Heart right ventricle (tissue), 16 donors: Measurements from ENCODE around the gene SDCCAG8. TPM values are rescaled to one million over a fixed set of nuclear protein-coding genes. Genes with fewer than 3 reads are reported as not detected.

ENCODE experiments used
- ATAC-seq, 8 donors: fragments of 200-7000 bp; cut with Tn5 transposase; one replicate each; pipeline ENCODE4 v1.9.1; 2020; ENCODE audit warnings: mild to moderate bottlenecking in 8 of 8, moderate library complexity in 8 of 8, moderate number of reproducible peaks in 1 of 8
- DNase-seq, 2 donors: peaks; one replicate each; pipeline ENCODE4 v3.0.0-alpha.2; 2020
- H3K27ac ChIP-seq, 10 donors: fragments of 200-600 bp; sonication (generic) in 2 of 10; one replicate each; pipeline versions ENCODE4 v1.5.0 to v1.8.0; 2020 to 2022; ENCODE audit warnings: mild to moderate bottlenecking in 3 of 10
- H3K27me3 ChIP-seq, 7 donors: fragments of 200-600 bp; one replicate each; pipeline ENCODE4 v1.8.0; 2021 to 2022; ENCODE audit warnings: mild to moderate bottlenecking in 2 of 7
- H3K36me3 ChIP-seq, 9 donors: fragments of 200-600 bp; sonication (generic) in 1 of 9; one replicate each; pipeline versions ENCODE4 v1.5.0 to v1.8.0; 2020 to 2022; ENCODE audit warnings: mild to moderate bottlenecking in 2 of 9
- H3K4me1 ChIP-seq, 9 donors: fragments of 200-600 bp; sonication (generic) in 1 of 9; one replicate each; pipeline versions ENCODE4 v1.5.0 to v1.8.0; 2020 to 2022; ENCODE audit warnings: mild to moderate bottlenecking in 4 of 9
- H3K4me3 ChIP-seq, 10 donors: fragments of 200-600 bp; sonication (generic) in 2 of 10; one replicate each; pipeline versions ENCODE4 v1.5.0 to v1.8.0; 2020 to 2022; ENCODE audit warnings: mild to moderate bottlenecking in 7 of 10, moderate library complexity in 2 of 10
- H3K9me3 ChIP-seq, 11 donors: fragments of 200-600 bp in 10 of 11; sonication (generic) in 2 of 11; one replicate each; pipeline versions ENCODE4 v1.5.0 to v1.8.0; 2013 to 2022; ENCODE audit warnings: mild to moderate bottlenecking in 2 of 11, control low read depth in 1 of 11, moderate library complexity in 1 of 11
- CTCF ChIP-seq, 9 donors: fragments of 200-600 bp; sonication (generic) in 2 of 9; IDR thresholded peaks; one replicate each; pipeline versions ENCODE4 v1.5.0 to v1.8.0; 2021 to 2022; ENCODE audit warnings: antibody characterized with exemption in 9 of 9, mild to moderate bottlenecking in 5 of 9, moderate library complexity in 1 of 9
- WGBS, 2 donors: extraction: QIAGEN DNeasy Blood & Tissue Kit; methylation state at CpG; one replicate each; pipeline ENCODE4 v1.1.7; 2013; ENCODE audit warnings: inconsistent platforms in 1 of 2; 5-methylcytosine and 5-hydroxymethylcytosine counted together
- intact Hi-C, 10 donors: fragments of 100-400 bp; cut with DNase I; formaldehyde crosslinking; loops; one replicate each; pipeline versions ENCODE4 v1.11.1 to v1.14.2; 2022
- polyA plus RNA-seq, 2 donors: library from polyadenylated mRNA; stranded (reverse); fragments of 200-250 nt; gene quantifications; one replicate each; pipeline ENCODE4 v1.2.3, GENCODE V29; 2013
- total RNA-seq, 10 donors: library from RNA; stranded (reverse); fragmentation: NEBNext Ultra II Directional in 3 of 10; extraction: Animal tissue kit (Norgen Biotek cat#: 25700) in 3 of 10; gene quantifications; one replicate each; pipeline versions ENCODE4 v1.2.1 to v1.2.4, GENCODE V29; 2021 to 2023
- donor health status: Arrhythmogenic right ventricular cardiomyopathy.
- donor health status: ischemic (EF 13 %, LVEDD 7.1; RV severe dilation, severe dysfunction).
- donor health status: healthy with polysubstance abuse.
- donor health status: DM: no; HTN: yes; CAD: no.
- donor health status: DM: no; HTN: no; CAD: no.
- donor health status: ischemic (EF 25% LVEDD 6.9; RV normal size, moderate dysfunction).
- donor health status: ischemic (EF 25% LVEDD 5.7; RV mildly dilated, moderate dysfunction).
- donor health status: healthy.
- donor health status: DM: yes; HTN: yes; CAD: no.
- donor health status: Ischemic cardiomyopathy.
- donor health status: ischemic (EF 35%, LVEDD 5.7; RV mildly dilated, moderate dysfunction).
- donor health status: nonischemic (EF 11% LVEDD 7.7; RV severe dilation, severe dysfunction).
- donor health status: DM: yes; HTN: yes; CAD: no.
- donor health status: PGD.
- donor health status: ischemic (EF 29% LVEDD 5.4; RV normal size, mild dysfunction).
- donor health status: nonischemic (EF 23%, LVEDD 6.1; RV moderate dilation, normal function).

Gene SDCCAG8
- total and polyA plus RNA-seq, 12 donors: 7.7 to 37.1 (median 26.3) TPM

- ATAC-seq: peak in 7 of 8 donors; percentile 64 to 91 (median 82)
- peak overlapping the region in 6 of 10 donors; percentile 32 to 92 (median 58) for H3K27ac ChIP-seq
Measured at GRCh38 chr1:243287652-243288051, 31.8 kb downstream of the SDCCAG8 start.

GRCh38 chr1:243288062-243288461 is 32.2 kb downstream of the SDCCAG8 start:
- Histone ChIP-seq H3K4me1 (peaks cover 0 to 53% (median 8%) of the 10 kb centered on the region in 9 donors), H3K27ac (peak overlapping the region in 5 of 10 donors; percentile 32 to 92 (median 52)), H3K4me3 (no peak overlapping the region), H3K27me3 (no peaks in the 10 kb centered on the region), H3K9me3 (peaks cover 0 to 4% (median 0%) of the 10 kb centered on the region in 11 donors), H3K36me3 (peaks cover 0 to 89% (median 10%) of the 10 kb centered on the region in 9 donors)
- DNase-seq (no peak), ATAC-seq (no peak)
- TF ChIP-seq CTCF (IDR thresholded peaks at IDR 0.05): no peak
- intact Hi-C loops: no loop called here
- 84 to 86% methylated on average over 6 of the region's 6 CpGs for WGBS, 2 donors

More at GRCh38 chr1:243287652-243288051, 31.8 kb downstream of the SDCCAG8 start:
- Histone ChIP-seq H3K4me1 (peaks cover 0 to 53% (median 8%) of the 10 kb centered on the region in 9 donors), H3K9me3 (peaks cover 0 to 3% (median 0%) of the 10 kb centered on the region in 11 donors), H3K27me3 (no peaks in the 10 kb centered on the region), H3K4me3 (no peak overlapping the region), H3K36me3 (peaks cover 0 to 89% (median 8%) of the 10 kb centered on the region in 9 donors)
- no peak for DNase-seq
- 32% methylated on average over 1 of the region's 1 CpG for WGBS, 2 donors
- intact Hi-C loops: no loop called here
- TF ChIP-seq CTCF (IDR thresholded peaks at IDR 0.05): no peak

GRCh38 chr1:243291292-243291691 is 35.5 kb downstream of the SDCCAG8 start:
- Histone ChIP-seq H3K27me3 (no peaks in the 10 kb centered on the region), H3K4me1 (peaks cover 0 to 30% (median 8%) of the 10 kb centered on the region in 9 donors), H3K9me3 (peaks cover 0 to 20% (median 4%) of the 10 kb centered on the region in 11 donors), H3K4me3 (no peak overlapping the region), H3K27ac (no peak overlapping the region), H3K36me3 (peaks cover 0 to 80% (median 27%) of the 10 kb centered on the region in 9 donors)
- no peak for DNase-seq
- intact Hi-C loops: loop anchor here in 2 of 10 donors (2.0 to 5.0 kb wide), 2 partner anchors 42 to 1436 kb away; no protein-coding TSS in a partner anchor
- ATAC-seq: no peak
- 94 to 95% methylated on average over 1 of the region's 1 CpG for WGBS, 2 donors
- TF ChIP-seq CTCF (IDR thresholded peaks at IDR 0.05): no peak

- 96 to 99% methylated on average over 5 of the region's 5 CpGs for WGBS, 2 donors
- intact Hi-C loops: loop anchor here in 1 of 10 donors (5.0 kb wide), 1 partner anchor 1435 kb away; no protein-coding TSS in a partner anchor
- no peak for DNase-seq
- TF ChIP-seq CTCF (IDR thresholded peaks at IDR 0.05): no peak
- Histone ChIP-seq H3K4me1 (peaks cover 0 to 22% (median 8%) of the 10 kb centered on the region in 9 donors), H3K4me3 (no peak overlapping the region), H3K9me3 (peaks cover 0 to 20% (median 4%) of the 10 kb centered on the region in 11 donors), H3K27me3 (no peaks in the 10 kb centered on the region), H3K36me3 (peaks cover 0 to 76% (median 27%) of the 10 kb centered on the region in 9 donors), H3K27ac (no peak overlapping the region)
- ATAC-seq: no peak
Measured at GRCh38 chr1:243292117-243292516, 36.3 kb downstream of the SDCCAG8 start.
